HEK293 (cell line): ENCODE data around the gene HOXD10.
A peak's percentile ranks its signal among the peaks of the same experiment; 100 is the strongest.

Experiments
- BCL11A ChIP-seq: fragments of 450-650 bp; formaldehyde crosslinking; IDR thresholded peaks from 2 replicates; pipeline ENCODE4 v1.5.1; 2016; ENCODE audit warnings: low read depth, missing biosample characterization, missing genetic modification characterization
- GLIS2 ChIP-seq: fragments of 450-650 bp; formaldehyde crosslinking; IDR thresholded peaks from 2 replicates; pipeline ENCODE4 v1.5.1; 2016; ENCODE audit warnings: missing biosample characterization, missing genetic modification characterization
- HOXA7 ChIP-seq: sonication (generic); formaldehyde crosslinking; IDR thresholded peaks from 2 replicates; pipeline ENCODE4 v1.8.1; 2022; ENCODE audit warnings: missing genetic modification reagents, borderline replicate concordance
- KLF1 ChIP-seq: fragments of 450-650 bp; formaldehyde crosslinking; IDR thresholded peaks from 2 replicates; pipeline ENCODE4 v1.5.1; 2016; ENCODE audit warnings: missing biosample characterization, missing genetic modification characterization
- RBAK ChIP-seq: fragments of 450-650 bp; formaldehyde crosslinking; IDR thresholded peaks from 2 replicates; pipeline ENCODE4 v1.5.1; 2016; ENCODE audit warnings: missing biosample characterization, missing genetic modification characterization
- ZBTB21 ChIP-seq: fragments of 450-650 bp; formaldehyde crosslinking; IDR thresholded peaks from 2 replicates; pipeline ENCODE4 v1.5.1; 2017; ENCODE audit warnings: missing biosample characterization, missing genetic modification characterization
- ZBTB48 ChIP-seq: fragments of 450-650 bp; formaldehyde crosslinking; IDR thresholded peaks from 2 replicates; pipeline ENCODE4 v1.5.1; 2016; ENCODE audit warnings: missing biosample characterization, missing genetic modification characterization
- ZFP41 ChIP-seq: fragments of 450-650 bp; formaldehyde crosslinking; IDR thresholded peaks from 2 replicates; pipeline ENCODE4 v1.5.1; 2016; ENCODE audit warnings: missing biosample characterization, missing genetic modification characterization, borderline replicate concordance
- ZNF175 ChIP-seq: fragments of 450-650 bp; formaldehyde crosslinking; IDR thresholded peaks from 2 replicates; pipeline ENCODE4 v1.5.1; 2016; ENCODE audit warnings: missing biosample characterization, missing genetic modification characterization
- ZNF239 ChIP-seq: fragments of 450-650 bp; formaldehyde crosslinking; IDR thresholded peaks from 2 replicates; pipeline ENCODE4 v1.5.1; 2016; ENCODE audit warnings: missing biosample characterization, missing genetic modification characterization
- ZNF335 ChIP-seq: fragments of 450-650 bp; formaldehyde crosslinking; conservative IDR thresholded peaks from 2 replicates; pipeline ENCODE4 v1.5.1; 2016; ENCODE audit warnings: missing biosample characterization, missing genetic modification characterization
- ZNF366 ChIP-seq: fragments of 450-650 bp; formaldehyde crosslinking; conservative IDR thresholded peaks from 2 replicates; pipeline ENCODE4 v1.5.1; 2016; ENCODE audit warnings: missing biosample characterization, missing genetic modification characterization
- ZNF404 ChIP-seq: fragments of 450-650 bp; formaldehyde crosslinking; IDR thresholded peaks from 2 replicates; pipeline ENCODE4 v1.5.1; 2017; ENCODE audit warnings: missing biosample characterization, missing genetic modification characterization
- ZNF426 ChIP-seq: fragments of 450-650 bp; formaldehyde crosslinking; IDR thresholded peaks from 2 replicates; pipeline ENCODE4 v1.5.1; 2017; ENCODE audit warnings: missing biosample characterization, missing genetic modification characterization, mild to moderate bottlenecking, inconsistent platforms, moderate library complexity
- ZNF561 ChIP-seq: fragments of 450-650 bp; IDR thresholded peaks from 2 replicates; pipeline ENCODE4 v1.5.1; 2018; ENCODE audit warnings: missing biosample characterization, missing genetic modification characterization, borderline replicate concordance
- ZNF701 ChIP-seq: fragments of 450-650 bp; formaldehyde crosslinking; IDR thresholded peaks from 2 replicates; pipeline ENCODE4 v1.5.1; 2016; ENCODE audit warnings: missing biosample characterization, missing genetic modification characterization
- ZSCAN30 ChIP-seq: fragments of 450-650 bp; IDR thresholded peaks from 2 replicates; pipeline ENCODE4 v1.5.1; 2018; ENCODE audit warnings: missing biosample characterization, mild to moderate bottlenecking, missing genetic modification characterization, moderate library complexity
- TF ChIP-seq, protein P1 (sequence below): sonication (generic); formaldehyde crosslinking; IDR thresholded peaks from 2 replicates; pipeline ENCODE4 v1.8.1; 2022; ENCODE audit warnings: mild to moderate bottlenecking, moderate library complexity, missing genetic modification reagents
- TF ChIP-seq, protein P2 (sequence below): fragments of 450-650 bp; formaldehyde crosslinking; IDR thresholded peaks from 2 replicates; pipeline ENCODE4 v1.5.1; 2016; ENCODE audit warnings: missing biosample characterization, missing genetic modification characterization
- TF ChIP-seq, protein P3 (sequence below): fragments of 450-650 bp; formaldehyde crosslinking; IDR thresholded peaks from 2 replicates; pipeline ENCODE4 v1.5.1; 2017; ENCODE audit warnings: missing biosample characterization, missing genetic modification characterization
- TF ChIP-seq, protein P4 (sequence below): fragments of 450-650 bp; formaldehyde crosslinking; IDR thresholded peaks from 2 replicates; pipeline ENCODE4 v1.5.1; 2016; ENCODE audit warnings: missing biosample characterization, missing genetic modification characterization
- TF ChIP-seq, protein P5 (sequence below): fragments of 450-650 bp; formaldehyde crosslinking; IDR thresholded peaks from 2 replicates; pipeline ENCODE4 v1.5.1; 2016; ENCODE audit warnings: missing biosample characterization, missing genetic modification characterization
- TF ChIP-seq, protein P6 (sequence below): fragments of 450-650 bp; formaldehyde crosslinking; IDR thresholded peaks from 2 replicates; pipeline ENCODE4 v1.5.1; 2016; ENCODE audit warnings: missing biosample characterization, missing genetic modification characterization
- TF ChIP-seq, protein P7 (sequence below): fragments of 450-650 bp; IDR thresholded peaks from 2 replicates; pipeline ENCODE4 v1.5.1; 2018; ENCODE audit warnings: missing biosample characterization, missing genetic modification characterization
- TF ChIP-seq, protein P8 (sequence below): fragments of 450-650 bp; formaldehyde crosslinking; IDR thresholded peaks from 2 replicates; pipeline ENCODE4 v1.5.1; 2016; ENCODE audit warnings: missing biosample characterization, missing genetic modification characterization, low read depth

Gene HOXD10

DNA sequence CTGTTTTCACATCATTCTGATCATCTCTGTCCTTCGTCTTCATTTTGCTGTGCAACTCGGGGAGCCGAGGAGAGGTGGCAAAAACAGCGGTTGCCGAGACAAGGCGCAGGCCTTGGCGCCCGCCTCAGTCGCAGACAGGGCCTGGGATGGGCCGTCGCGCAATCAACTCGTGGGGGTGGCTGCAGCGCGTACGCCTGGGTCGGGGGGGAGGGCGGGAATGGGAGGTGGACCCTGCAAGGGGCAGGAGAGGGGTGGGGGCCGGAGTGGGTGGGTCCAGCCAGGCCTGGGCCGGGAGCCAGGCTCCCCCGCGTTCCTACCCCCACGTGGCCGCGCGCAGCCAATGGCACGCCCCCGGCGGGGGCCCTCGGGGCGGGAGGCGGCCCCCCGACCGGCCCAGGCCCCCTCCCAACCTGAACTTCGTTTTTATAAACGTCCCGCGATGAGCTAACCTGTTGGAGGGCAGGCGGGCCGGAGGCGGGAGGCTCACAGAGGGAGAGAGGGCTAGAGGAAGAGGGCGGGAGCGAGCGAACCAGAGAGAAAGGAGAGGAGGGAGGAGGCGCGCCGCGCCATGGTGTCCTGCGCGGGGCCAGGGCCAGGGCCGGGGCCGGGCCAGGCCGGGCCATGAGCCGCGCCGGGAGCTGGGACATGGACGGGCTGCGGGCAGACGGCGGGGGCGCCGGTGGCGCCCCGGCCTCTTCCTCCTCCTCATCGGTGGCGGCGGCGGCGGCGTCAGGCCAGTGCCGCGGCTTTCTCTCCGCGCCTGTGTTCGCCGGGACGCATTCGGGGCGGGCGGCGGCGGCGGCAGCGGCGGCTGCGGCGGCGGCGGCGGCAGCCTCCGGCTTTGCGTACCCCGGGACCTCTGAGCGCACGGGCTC, 24.1 kb upstream of the HOXD10 start, which contains the start of gene HOXD13 (continued):
- TF ChIP-seq BCL11A (tag by site-specific recombination) = no peak
- TF ChIP-seq, protein P1, sequence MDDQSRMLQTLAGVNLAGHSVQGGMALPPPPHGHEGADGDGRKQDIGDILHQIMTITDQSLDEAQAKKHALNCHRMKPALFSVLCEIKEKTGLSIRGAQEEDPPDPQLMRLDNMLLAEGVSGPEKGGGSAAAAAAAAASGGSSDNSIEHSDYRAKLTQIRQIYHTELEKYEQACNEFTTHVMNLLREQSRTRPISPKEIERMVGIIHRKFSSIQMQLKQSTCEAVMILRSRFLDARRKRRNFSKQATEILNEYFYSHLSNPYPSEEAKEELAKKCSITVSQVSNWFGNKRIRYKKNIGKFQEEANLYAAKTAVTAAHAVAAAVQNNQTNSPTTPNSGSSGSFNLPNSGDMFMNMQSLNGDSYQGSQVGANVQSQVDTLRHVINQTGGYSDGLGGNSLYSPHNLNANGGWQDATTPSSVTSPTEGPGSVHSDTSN (CRISPR knock-in tag) = no peak
- TF ChIP-seq, protein P2, sequence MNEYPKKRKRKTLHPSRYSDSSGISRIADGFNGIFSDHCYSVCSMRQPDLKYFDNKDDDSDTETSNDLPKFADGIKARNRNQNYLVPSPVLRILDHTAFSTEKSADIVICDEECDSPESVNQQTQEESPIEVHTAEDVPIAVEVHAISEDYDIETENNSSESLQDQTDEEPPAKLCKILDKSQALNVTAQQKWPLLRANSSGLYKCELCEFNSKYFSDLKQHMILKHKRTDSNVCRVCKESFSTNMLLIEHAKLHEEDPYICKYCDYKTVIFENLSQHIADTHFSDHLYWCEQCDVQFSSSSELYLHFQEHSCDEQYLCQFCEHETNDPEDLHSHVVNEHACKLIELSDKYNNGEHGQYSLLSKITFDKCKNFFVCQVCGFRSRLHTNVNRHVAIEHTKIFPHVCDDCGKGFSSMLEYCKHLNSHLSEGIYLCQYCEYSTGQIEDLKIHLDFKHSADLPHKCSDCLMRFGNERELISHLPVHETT (tag by site-specific recombination) = no peak
- no peak for TF ChIP-seq ZSCAN30
- TF ChIP-seq GLIS2 (tag by site-specific recombination) = peak; percentile 83
- no peak for TF ChIP-seq ZNF175 (tag by site-specific recombination)
- no peak for TF ChIP-seq ZNF366 (tag by site-specific recombination)
- TF ChIP-seq RBAK (tag by site-specific recombination) = no peak
- TF ChIP-seq, protein P3, sequence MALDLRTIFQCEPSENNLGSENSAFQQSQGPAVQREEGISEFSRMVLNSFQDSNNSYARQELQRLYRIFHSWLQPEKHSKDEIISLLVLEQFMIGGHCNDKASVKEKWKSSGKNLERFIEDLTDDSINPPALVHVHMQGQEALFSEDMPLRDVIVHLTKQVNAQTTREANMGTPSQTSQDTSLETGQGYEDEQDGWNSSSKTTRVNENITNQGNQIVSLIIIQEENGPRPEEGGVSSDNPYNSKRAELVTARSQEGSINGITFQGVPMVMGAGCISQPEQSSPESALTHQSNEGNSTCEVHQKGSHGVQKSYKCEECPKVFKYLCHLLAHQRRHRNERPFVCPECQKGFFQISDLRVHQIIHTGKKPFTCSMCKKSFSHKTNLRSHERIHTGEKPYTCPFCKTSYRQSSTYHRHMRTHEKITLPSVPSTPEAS (tag by site-specific recombination) = no peak
- TF ChIP-seq, protein P4, sequence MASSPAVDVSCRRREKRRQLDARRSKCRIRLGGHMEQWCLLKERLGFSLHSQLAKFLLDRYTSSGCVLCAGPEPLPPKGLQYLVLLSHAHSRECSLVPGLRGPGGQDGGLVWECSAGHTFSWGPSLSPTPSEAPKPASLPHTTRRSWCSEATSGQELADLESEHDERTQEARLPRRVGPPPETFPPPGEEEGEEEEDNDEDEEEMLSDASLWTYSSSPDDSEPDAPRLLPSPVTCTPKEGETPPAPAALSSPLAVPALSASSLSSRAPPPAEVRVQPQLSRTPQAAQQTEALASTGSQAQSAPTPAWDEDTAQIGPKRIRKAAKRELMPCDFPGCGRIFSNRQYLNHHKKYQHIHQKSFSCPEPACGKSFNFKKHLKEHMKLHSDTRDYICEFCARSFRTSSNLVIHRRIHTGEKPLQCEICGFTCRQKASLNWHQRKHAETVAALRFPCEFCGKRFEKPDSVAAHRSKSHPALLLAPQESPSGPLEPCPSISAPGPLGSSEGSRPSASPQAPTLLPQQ (tag by site-specific recombination) = peak; percentile 86
- 0 out of 2 replicates have a peak, but pooled peaks have one; percentile 29 for TF ChIP-seq ZNF561 (tag by site-specific recombination)
- TF ChIP-seq, protein P5, sequence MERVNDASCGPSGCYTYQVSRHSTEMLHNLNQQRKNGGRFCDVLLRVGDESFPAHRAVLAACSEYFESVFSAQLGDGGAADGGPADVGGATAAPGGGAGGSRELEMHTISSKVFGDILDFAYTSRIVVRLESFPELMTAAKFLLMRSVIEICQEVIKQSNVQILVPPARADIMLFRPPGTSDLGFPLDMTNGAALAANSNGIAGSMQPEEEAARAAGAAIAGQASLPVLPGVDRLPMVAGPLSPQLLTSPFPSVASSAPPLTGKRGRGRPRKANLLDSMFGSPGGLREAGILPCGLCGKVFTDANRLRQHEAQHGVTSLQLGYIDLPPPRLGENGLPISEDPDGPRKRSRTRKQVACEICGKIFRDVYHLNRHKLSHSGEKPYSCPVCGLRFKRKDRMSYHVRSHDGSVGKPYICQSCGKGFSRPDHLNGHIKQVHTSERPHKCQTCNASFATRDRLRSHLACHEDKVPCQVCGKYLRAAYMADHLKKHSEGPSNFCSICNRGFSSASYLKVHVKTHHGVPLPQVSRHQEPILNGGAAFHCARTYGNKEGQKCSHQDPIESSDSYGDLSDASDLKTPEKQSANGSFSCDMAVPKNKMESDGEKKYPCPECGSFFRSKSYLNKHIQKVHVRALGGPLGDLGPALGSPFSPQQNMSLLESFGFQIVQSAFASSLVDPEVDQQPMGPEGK (tag by site-specific recombination) = peak; percentile 43
- TF ChIP-seq ZNF239 (tag by site-specific recombination) = no peak
- TF ChIP-seq, protein P6, sequence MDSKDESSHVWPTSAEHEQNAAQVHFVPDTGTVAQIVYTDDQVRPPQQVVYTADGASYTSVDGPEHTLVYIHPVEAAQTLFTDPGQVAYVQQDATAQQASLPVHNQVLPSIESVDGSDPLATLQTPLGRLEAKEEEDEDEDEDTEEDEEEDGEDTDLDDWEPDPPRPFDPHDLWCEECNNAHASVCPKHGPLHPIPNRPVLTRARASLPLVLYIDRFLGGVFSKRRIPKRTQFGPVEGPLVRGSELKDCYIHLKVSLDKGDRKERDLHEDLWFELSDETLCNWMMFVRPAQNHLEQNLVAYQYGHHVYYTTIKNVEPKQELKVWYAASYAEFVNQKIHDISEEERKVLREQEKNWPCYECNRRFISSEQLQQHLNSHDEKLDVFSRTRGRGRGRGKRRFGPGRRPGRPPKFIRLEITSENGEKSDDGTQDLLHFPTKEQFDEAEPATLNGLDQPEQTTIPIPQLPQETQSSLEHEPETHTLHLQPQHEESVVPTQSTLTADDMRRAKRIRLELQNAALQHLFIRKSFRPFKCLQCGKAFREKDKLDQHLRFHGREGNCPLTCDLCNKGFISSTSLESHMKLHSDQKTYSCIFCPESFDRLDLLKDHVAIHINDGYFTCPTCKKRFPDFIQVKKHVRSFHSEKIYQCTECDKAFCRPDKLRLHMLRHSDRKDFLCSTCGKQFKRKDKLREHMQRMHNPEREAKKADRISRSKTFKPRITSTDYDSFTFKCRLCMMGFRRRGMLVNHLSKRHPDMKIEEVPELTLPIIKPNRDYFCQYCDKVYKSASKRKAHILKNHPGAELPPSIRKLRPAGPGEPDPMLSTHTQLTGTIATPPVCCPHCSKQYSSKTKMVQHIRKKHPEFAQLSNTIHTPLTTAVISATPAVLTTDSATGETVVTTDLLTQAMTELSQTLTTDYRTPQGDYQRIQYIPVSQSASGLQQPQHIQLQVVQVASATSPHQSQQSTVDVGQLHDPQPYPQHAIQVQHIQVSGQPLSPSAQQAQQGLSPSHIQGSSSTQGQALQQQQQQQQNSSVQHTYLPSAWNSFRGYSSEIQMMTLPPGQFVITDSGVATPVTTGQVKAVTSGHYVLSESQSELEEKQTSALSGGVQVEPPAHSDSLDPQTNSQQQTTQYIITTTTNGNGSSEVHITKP (tag by site-specific recombination) = peak; percentile 24; the same call in 1 of the 2 replicates
- no peak for TF ChIP-seq HOXA7 (CRISPR knock-in tag)
- peak; percentile 71 for TF ChIP-seq ZNF335 (tag by site-specific recombination)
- no peak for TF ChIP-seq ZNF701
- no peak for TF ChIP-seq ZFP41 (tag by site-specific recombination)
- TF ChIP-seq ZNF426 (tag by site-specific recombination) = no peak
- TF ChIP-seq ZBTB21 (tag by site-specific recombination) = no peak
- TF ChIP-seq, protein P7, sequence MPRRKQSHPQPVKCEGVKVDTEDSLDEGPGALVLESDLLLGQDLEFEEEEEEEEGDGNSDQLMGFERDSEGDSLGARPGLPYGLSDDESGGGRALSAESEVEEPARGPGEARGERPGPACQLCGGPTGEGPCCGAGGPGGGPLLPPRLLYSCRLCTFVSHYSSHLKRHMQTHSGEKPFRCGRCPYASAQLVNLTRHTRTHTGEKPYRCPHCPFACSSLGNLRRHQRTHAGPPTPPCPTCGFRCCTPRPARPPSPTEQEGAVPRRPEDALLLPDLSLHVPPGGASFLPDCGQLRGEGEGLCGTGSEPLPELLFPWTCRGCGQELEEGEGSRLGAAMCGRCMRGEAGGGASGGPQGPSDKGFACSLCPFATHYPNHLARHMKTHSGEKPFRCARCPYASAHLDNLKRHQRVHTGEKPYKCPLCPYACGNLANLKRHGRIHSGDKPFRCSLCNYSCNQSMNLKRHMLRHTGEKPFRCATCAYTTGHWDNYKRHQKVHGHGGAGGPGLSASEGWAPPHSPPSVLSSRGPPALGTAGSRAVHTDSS (tag by site-specific recombination) = peak; percentile 61; the same call in 1 of the 2 replicates
- TF ChIP-seq, protein P8, sequence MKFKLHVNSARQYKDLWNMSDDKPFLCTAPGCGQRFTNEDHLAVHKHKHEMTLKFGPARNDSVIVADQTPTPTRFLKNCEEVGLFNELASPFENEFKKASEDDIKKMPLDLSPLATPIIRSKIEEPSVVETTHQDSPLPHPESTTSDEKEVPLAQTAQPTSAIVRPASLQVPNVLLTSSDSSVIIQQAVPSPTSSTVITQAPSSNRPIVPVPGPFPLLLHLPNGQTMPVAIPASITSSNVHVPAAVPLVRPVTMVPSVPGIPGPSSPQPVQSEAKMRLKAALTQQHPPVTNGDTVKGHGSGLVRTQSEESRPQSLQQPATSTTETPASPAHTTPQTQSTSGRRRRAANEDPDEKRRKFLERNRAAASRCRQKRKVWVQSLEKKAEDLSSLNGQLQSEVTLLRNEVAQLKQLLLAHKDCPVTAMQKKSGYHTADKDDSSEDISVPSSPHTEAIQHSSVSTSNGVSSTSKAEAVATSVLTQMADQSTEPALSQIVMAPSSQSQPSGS (tag by site-specific recombination) = no peak
- no peak for TF ChIP-seq ZBTB48 (tag by site-specific recombination)
- no peak for TF ChIP-seq KLF1 (tag by site-specific recombination)
- TF ChIP-seq ZNF404 (tag by site-specific recombination) = no peak
